ENCODE results near the gene ARHGAP4. TPM values are rescaled to one million over a fixed set of nuclear protein-coding genes. Genes with fewer than 3 reads are reported as not detected.

ARHGAP4 gene
- total RNA-seq, 1 donor, result 3.0 TPM

Other genes starting within 250 kb of the ARHGAP4 start
- 9.1 and 12.2 TPM in 2 replicates for gene SLC6A8, start 238.3 kb downstream of the ARHGAP4 start, total RNA-seq
- gene BCAP31, start 201.9 kb downstream of the ARHGAP4 start, total RNA-seq, result 105 and 127 TPM in 2 replicates
- 15.5 and 19.3 TPM in 2 replicates for gene ABCD1, start 201.4 kb downstream of the ARHGAP4 start, total RNA-seq
- gene PLXNB3, start 162.0 kb downstream of the ARHGAP4 start, total RNA-seq, result 3.0 and 3.5 TPM in 2 replicates
- gene SRPK3, start 145.2 kb downstream of the ARHGAP4 start, total RNA-seq, result 0.86 and 0.97 TPM in 2 replicates
- 37.4 and 40.2 TPM in 2 replicates for gene IDH3G, start 131.9 kb downstream of the ARHGAP4 start, total RNA-seq
- 122 and 133 TPM in 2 replicates for gene SSR4, start 131.6 kb downstream of the ARHGAP4 start, total RNA-seq
- gene PDZD4, start 95.7 kb downstream of the ARHGAP4 start, total RNA-seq, result 0.32 and 0.43 TPM in 2 replicates
- 16.4 and 54.4 TPM in 2 replicates for gene L1CAM, start 40.1 kb downstream of the ARHGAP4 start, total RNA-seq
- under 0.01 TPM in 1 of 2 replicates, not detected in the other for gene AVPR2, start 21.6 kb downstream of the ARHGAP4 start, total RNA-seq
- gene NAA10, start 8.8 kb upstream of the ARHGAP4 start, total RNA-seq, result 59.9 and 62.2 TPM in 2 replicates
- gene RENBP, start 18.4 kb upstream of the ARHGAP4 start, total RNA-seq, result 4.3 and 12.6 TPM in 2 replicates
- 28.1 and 28.3 TPM in 2 replicates for gene HCFC1, start 45.6 kb upstream of the ARHGAP4 start, total RNA-seq
- 5.2 and 7.1 TPM in 2 replicates for gene TMEM187, start 46.5 kb upstream of the ARHGAP4 start, total RNA-seq
- gene IRAK1, start 93.6 kb upstream of the ARHGAP4 start, total RNA-seq, result 62.6 and 102 TPM in 2 replicates
- 25.1 and 28.5 TPM in 2 replicates for gene MECP2, start 171.5 kb upstream of the ARHGAP4 start, total RNA-seq
- gene OPN1LW, start 218.0 kb upstream of the ARHGAP4 start, total RNA-seq, result not detected in 2 replicates

Measured in fibroblast of villous mesenchyme (primary cell).